Measurements from ENCODE around the gene CPXM2. TPM values are rescaled to one million over a fixed set of nuclear protein-coding genes. Genes with fewer than 3 reads are reported as not detected.

Gene CPXM2
- total and polyA plus RNA-seq, 2 donors (not counting 1 experiment from before 2014, with no cell fraction given) = 3.1 to 48.1 TPM

GRCh38 chr10:123796736-123797135 lies 94.9 kb downstream of the CPXM2 start:
- no peak for DNase-seq (ENCODE audit: low read depth in 2 of 2)

GRCh38 chr10:123795846-123796590 lies 95.6 kb downstream of the CPXM2 start:
- no peak overlapping the region for H3K9ac ChIP-seq (ENCODE audit: insufficient read depth, low read length)
- no peak overlapping the region for H3K4me3 ChIP-seq (replicated peaks in 1 of 4; ENCODE audit: control extremely low read depth in 1 of 4, insufficient read depth in 1 of 4, low read depth in 3 of 4, low read length in 4 of 4)
- no peaks in the 10 kb centered on the region for H3K9me3 ChIP-seq (ENCODE audit: control insufficient read depth, insufficient read depth, low read depth, low read length)
- no peak overlapping the region for H2AFZ ChIP-seq (ENCODE audit: low read length)
- H3K36me3 ChIP-seq (ENCODE audit: control insufficient read depth, insufficient read depth, low read length) = no peaks in the 10 kb centered on the region
- no peaks in the 10 kb centered on the region for H3K27me3 ChIP-seq (ENCODE audit: control insufficient read depth, insufficient read depth, low read length)
- no peaks in the 10 kb centered on the region for H4K20me1 ChIP-seq (ENCODE audit: control insufficient read depth, extremely low read depth, insufficient read depth, low read length)
- TF ChIP-seq EZH2 (IDR thresholded peaks at IDR 0.05; ENCODE audit: low read length, missing control alignments) = no peak
- no peak for TF ChIP-seq CTCF (conservative IDR thresholded peaks at IDR 0.05 in 1 of 2, IDR thresholded peaks at IDR 0.05 in 1 of 2; ENCODE audit: low read depth in 1 of 2, low read length in 2 of 2)
- H3K4me2 ChIP-seq (ENCODE audit: extremely low read depth, insufficient read depth, low read length) = no peak overlapping the region
- H3K27ac ChIP-seq (ENCODE audit: insufficient read depth, low read length) = no peak overlapping the region
- no peak for DNase-seq (ENCODE audit: low read depth in 2 of 2)
- no peaks in the 10 kb centered on the region for H3K4me1 ChIP-seq (ENCODE audit: control insufficient read depth, extremely low read depth, insufficient read depth, low read length)
- H3K79me2 ChIP-seq (ENCODE audit: control insufficient read depth, insufficient read depth, low read length) = no peaks in the 10 kb centered on the region

More at GRCh38 chr10:123796736-123797135, 94.9 kb downstream of the CPXM2 start:
- H3K4me2 ChIP-seq (ENCODE audit: extremely low read depth, insufficient read depth, low read length) = no peak overlapping the region
- H4K20me1 ChIP-seq (ENCODE audit: control insufficient read depth, extremely low read depth, insufficient read depth, low read length) = no peaks in the 10 kb centered on the region
- H3K27me3 ChIP-seq (ENCODE audit: control insufficient read depth, insufficient read depth, low read length) = no peaks in the 10 kb centered on the region
- no peak overlapping the region for H2AFZ ChIP-seq (ENCODE audit: low read length)
- H3K79me2 ChIP-seq (ENCODE audit: control insufficient read depth, insufficient read depth, low read length) = no peaks in the 10 kb centered on the region
- H3K4me1 ChIP-seq (ENCODE audit: control insufficient read depth, extremely low read depth, insufficient read depth, low read length) = no peaks in the 10 kb centered on the region
- no peaks in the 10 kb centered on the region for H3K9me3 ChIP-seq (ENCODE audit: control insufficient read depth, insufficient read depth, low read depth, low read length)
- H3K27ac ChIP-seq (ENCODE audit: insufficient read depth, low read length) = no peak overlapping the region
- H3K36me3 ChIP-seq (ENCODE audit: control insufficient read depth, insufficient read depth, low read length) = no peaks in the 10 kb centered on the region
- TF ChIP-seq CTCF (conservative IDR thresholded peaks at IDR 0.05 in 1 of 2, IDR thresholded peaks at IDR 0.05 in 1 of 2; ENCODE audit: low read depth in 1 of 2, low read length in 2 of 2) = no peak
- no peak for TF ChIP-seq EZH2 (IDR thresholded peaks at IDR 0.05; ENCODE audit: low read length, missing control alignments)
- H3K4me3 ChIP-seq (replicated peaks in 1 of 4; ENCODE audit: control extremely low read depth in 1 of 4, insufficient read depth in 1 of 4, low read depth in 3 of 4, low read length in 4 of 4) = no peak overlapping the region
- H3K9ac ChIP-seq (ENCODE audit: insufficient read depth, low read length) = no peak overlapping the region

GRCh38 chr10:123795196-123795780 lies 96.3 kb downstream of the CPXM2 start:
- Histone ChIP-seq H3K27me3 (ENCODE audit: control insufficient read depth, insufficient read depth, low read length) (no peaks in the 10 kb centered on the region), H3K4me1 (ENCODE audit: control insufficient read depth, extremely low read depth, insufficient read depth, low read length) (no peaks in the 10 kb centered on the region), H4K20me1 (ENCODE audit: control insufficient read depth, extremely low read depth, insufficient read depth, low read length) (no peaks in the 10 kb centered on the region), H3K79me2 (ENCODE audit: control insufficient read depth, insufficient read depth, low read length) (no peaks in the 10 kb centered on the region), H3K36me3 (ENCODE audit: control insufficient read depth, insufficient read depth, low read length) (no peaks in the 10 kb centered on the region), H3K4me3 (replicated peaks in 1 of 4; ENCODE audit: control extremely low read depth in 1 of 4, insufficient read depth in 1 of 4, low read depth in 3 of 4, low read length in 4 of 4) (no peak overlapping the region), H3K9ac (ENCODE audit: insufficient read depth, low read length) (no peak overlapping the region), H3K4me2 (ENCODE audit: extremely low read depth, insufficient read depth, low read length) (no peak overlapping the region), H2AFZ (ENCODE audit: low read length) (no peak overlapping the region), H3K27ac (ENCODE audit: insufficient read depth, low read length) (no peak overlapping the region), H3K9me3 (ENCODE audit: control insufficient read depth, insufficient read depth, low read depth, low read length) (no peaks in the 10 kb centered on the region)
- TF ChIP-seq EZH2 (IDR thresholded peaks at IDR 0.05; ENCODE audit: low read length, missing control alignments) = no peak
- no peak for DNase-seq (ENCODE audit: low read depth in 2 of 2)
